HepG2 (cell line): ENCODE measurements around the gene OASL. TPM values are rescaled to one million over a fixed set of nuclear protein-coding genes. Genes with fewer than 3 reads are reported as not detected.
A peak's percentile ranks its signal among the peaks of the same experiment; 100 is the strongest.

ENCODE experiments used
- ATAC-seq: fragments of 200-7000 bp; cut with Tn5 transposase; 3 replicates; pipeline ENCODE4 v1.9.1; 2020; ENCODE audit warnings: mild to moderate bottlenecking, moderate library complexity
- BruUV-seq: library from RNA; stranded (reverse); fragments of 400-500 nt; replicated peaks from 2 replicates; lab custom pipeline; 2021; lab: Mats Ljungman, UMichigan
- CTCF ChIA-PET: fragments of 300-600 bp; formaldehyde crosslinking; extraction: SDS; loops from one replicate; lab custom pipeline; 2021; ENCODE audit warnings: low total read pairs, inconsistent platforms, low intra/inter-chr PET ratio; lab: Yijun Ruan, JAX
- POLR2A ChIA-PET: fragments of 350-600 bp; sonication (Branson Sonifier 250); formaldehyde crosslinking; loops from one replicate; lab custom pipeline; 2020; ENCODE audit warnings: antibody characterized with exemption, inconsistent platforms; lab: Yijun Ruan, JAX
- DNase-seq: peaks from one replicate; pipeline ENCODE4 v3.0.0-alpha.2; 2015; ENCODE audit warnings: low spot score
- FAIRE-seq: peaks from 3 replicates; lab custom pipeline; 2011; peaks lifted over from hg19 to GRCh38; lab: Jason Lieb, UNC
- H2AFZ ChIP-seq: one replicate; pipeline ENCODE4 v1.6.1; 2011; ENCODE audit warnings: low read length, inconsistent platforms
- H3K27ac ChIP-seq: fragments of 300-600 bp; 3 replicates; pipeline ENCODE4 v1.8.0; 2011; ENCODE audit warnings: mixed run types, mild to moderate bottlenecking, mixed read lengths, low read length, inconsistent platforms; ENCODE audit not compliant: insufficient read depth; ENCODE audit errors: extremely low read length
- H3K27me3 ChIP-seq, 2 experiments: fragments of 200-600 bp in 1 of 2; 2 replicates in 1 of 2; 3 replicates in 1 of 2; pipeline versions ENCODE4 v1.6.0 to v1.8.0; 2011; ENCODE audit warnings: low read length in 2 of 2, mild to moderate bottlenecking in 2 of 2, moderate library complexity in 2 of 2, inconsistent platforms in 1 of 2; ENCODE audit not compliant: insufficient read depth in 2 of 2, control insufficient read depth in 1 of 2
- H3K36me3 ChIP-seq, 2 experiments: fragments of 200-600 bp in 1 of 2; replicated peaks in 1 of 2; 2 replicates in 1 of 2; 3 replicates in 1 of 2; pipeline versions ENCODE4 v1.5.1 to v1.8.0; 2011; ENCODE audit warnings: low read length in 2 of 2, inconsistent platforms in 1 of 2; ENCODE audit not compliant: insufficient read depth in 2 of 2, control insufficient read depth in 1 of 2
- H3K4me1 ChIP-seq: 2 replicates; pipeline ENCODE4 v1.5.1; 2012; ENCODE audit warnings: low read length, inconsistent platforms; ENCODE audit not compliant: insufficient read depth
- H3K4me2 ChIP-seq: 2 replicates; pipeline ENCODE4 v1.6.0; 2011; ENCODE audit warnings: low read depth, low read length, inconsistent platforms
- H3K4me3 ChIP-seq, 3 experiments: fragments of 200-600 bp in 1 of 3; sonication (generic), shearing (Covaris generic) in 1 of 3; replicated peaks in 1 of 3; 2 replicates each; pipeline ENCODE4 v1.5.1; 2011 to 2016; ENCODE audit warnings: low read length in 3 of 3, inconsistent platforms in 2 of 3, low read depth in 2 of 3, mild to moderate bottlenecking in 2 of 3, control low read depth in 1 of 3, mixed read lengths in 1 of 3; ENCODE audit not compliant: insufficient read depth in 1 of 3
- H3K79me2 ChIP-seq: one replicate; pipeline ENCODE4 v1.6.1; 2011; ENCODE audit warnings: low read length, inconsistent platforms; ENCODE audit not compliant: insufficient read depth
- H3K9ac ChIP-seq: 2 replicates; pipeline ENCODE4 v1.6.0; 2011; ENCODE audit warnings: mild to moderate bottlenecking, low read depth, low read length, inconsistent platforms; ENCODE audit not compliant: insufficient read depth
- H3K9me3 ChIP-seq: 2 replicates; pipeline ENCODE4 v1.5.1; 2012; ENCODE audit warnings: mild to moderate bottlenecking, low read length
- H4K20me1 ChIP-seq: 2 replicates; pipeline ENCODE4 v1.6.0; 2011; ENCODE audit warnings: inconsistent platforms, mild to moderate bottlenecking, low read length, moderate library complexity; ENCODE audit not compliant: insufficient read depth
- CHD4 ChIP-seq: fragments of 200-600 bp; sonication (generic); IDR thresholded peaks from 2 replicates; pipeline ENCODE4 v1.7.0; 2017; ENCODE audit warnings: mild to moderate bottlenecking, low read length, borderline replicate concordance
- FOSL2 ChIP-seq: sonication (generic); formaldehyde crosslinking; IDR thresholded peaks from 2 replicates; pipeline ENCODE4 v1.4.0; 2020; ENCODE audit warnings: missing genetic modification reagents
- GFI1 ChIP-seq: sonication (generic); formaldehyde crosslinking; IDR thresholded peaks from 2 replicates; pipeline ENCODE4 v1.5.0; 2020; ENCODE audit warnings: missing genetic modification reagents, mild to moderate bottlenecking, borderline replicate concordance
- MBNL3 ChIP-seq: fragments of 250-450 bp; sonication (Bioruptor Pico); conservative IDR thresholded peaks from 2 replicates; pipeline ENCODE4 v1.8.0; 2022; ENCODE audit warnings: mild to moderate bottlenecking, inconsistent platforms
- NR2C2 ChIP-seq: sonication (generic); formaldehyde crosslinking; IDR thresholded peaks from 2 replicates; pipeline ENCODE4 v1.4.0; 2020; ENCODE audit warnings: missing genetic modification reagents, mild to moderate bottlenecking, moderate library complexity, borderline replicate concordance
- RBM22 ChIP-seq: fragments of 200-400 bp; formaldehyde crosslinking; optimal IDR thresholded peaks from 2 replicates; pipeline ENCODE3; 2017; ENCODE audit warnings: mild to moderate bottlenecking, low read length, moderate library complexity
- SALL2 ChIP-seq: sonication (generic); formaldehyde crosslinking; IDR thresholded peaks from 2 replicates; pipeline ENCODE4 v1.8.1; 2023; ENCODE audit warnings: mild to moderate bottlenecking, missing genetic modification reagents, inconsistent platforms
- ZNF207 ChIP-seq: fragments of 450-650 bp; IDR thresholded peaks from 2 replicates; pipeline ENCODE4 v1.6.1; 2016; ENCODE audit warnings: antibody characterized with exemption, borderline replicate concordance
- ZNF430 ChIP-seq: sonication (generic); formaldehyde crosslinking; IDR thresholded peaks from 2 replicates; pipeline ENCODE4 v1.9.0; 2021; ENCODE audit warnings: mild to moderate bottlenecking, missing genetic modification reagents
- WGBS: methylation state at CpG from one replicate; pipeline ENCODE4 v1.1.6; 2017; ENCODE audit warnings: low lambda C conversion rate; 5-methylcytosine and 5-hydroxymethylcytosine counted together
- in situ Hi-C: cut with HindIII; loops from 2 replicates; pipeline ENCODE4 v1.10.0; 2017; ENCODE audit warnings: low pct_unique_long_range_greater_than_20kb; ENCODE audit not compliant: extremely low pct_ligation_motif_present
- intact Hi-C: fragments of 100-400 bp; cut with micrococcal nuclease; formaldehyde crosslinking; loops from one replicate; pipeline ENCODE4 v1.10.0; 2022; ENCODE audit not compliant: unreplicated experiment
- polyA plus RNA-seq, 8 experiments: library from polyadenylated mRNA; depleted of rRNA in 3 of 8; stranded (reverse) in 7 of 8; unstranded in 1 of 8; fragments of >200 nt; fragmentation: Illumina TruSeq in 4 of 8; extraction: Trizol in 4 of 8; gene quantifications; 2 replicates each; pipeline versions ENCODE4 v1.2.1 to v1.2.3, GENCODE V29; 2011 to 2016; ENCODE audit warnings: low read depth in 4 of 8, missing spikeins in 1 of 8, mixed read lengths in 1 of 8; ENCODE audit not compliant: insufficient read depth in 1 of 8
- total RNA-seq, 5 experiments: library from RNA; depleted of rRNA; stranded (reverse); fragments of >200 nt; fragmentation: Illumina TruSeq; extraction: Trizol; gene quantifications; 2 replicates each; pipeline ENCODE4 v1.2.3, GENCODE V29; 2016; ENCODE audit warnings: low read depth in 1 of 5
- TF ChIP-seq, protein P1 (sequence below): IDR thresholded peaks from 2 replicates; pipeline ENCODE4 v1.6.1; 2016; ENCODE audit warnings: low read depth, missing genetic modification reagents, missing compliant biosample characterization
- TF ChIP-seq, protein P2 (sequence below): sonication (generic); formaldehyde crosslinking; IDR thresholded peaks from 2 replicates; pipeline ENCODE4 v1.4.0; 2020; ENCODE audit warnings: missing genetic modification reagents, mild to moderate bottlenecking, borderline replicate concordance

OASL gene
- total and polyA plus RNA-seq, 2 of the 13 experiments (the other 11 are each of a cell fraction or from before 2014, with no cell fraction given): 0.11 to 0.22 TPM

DNA sequence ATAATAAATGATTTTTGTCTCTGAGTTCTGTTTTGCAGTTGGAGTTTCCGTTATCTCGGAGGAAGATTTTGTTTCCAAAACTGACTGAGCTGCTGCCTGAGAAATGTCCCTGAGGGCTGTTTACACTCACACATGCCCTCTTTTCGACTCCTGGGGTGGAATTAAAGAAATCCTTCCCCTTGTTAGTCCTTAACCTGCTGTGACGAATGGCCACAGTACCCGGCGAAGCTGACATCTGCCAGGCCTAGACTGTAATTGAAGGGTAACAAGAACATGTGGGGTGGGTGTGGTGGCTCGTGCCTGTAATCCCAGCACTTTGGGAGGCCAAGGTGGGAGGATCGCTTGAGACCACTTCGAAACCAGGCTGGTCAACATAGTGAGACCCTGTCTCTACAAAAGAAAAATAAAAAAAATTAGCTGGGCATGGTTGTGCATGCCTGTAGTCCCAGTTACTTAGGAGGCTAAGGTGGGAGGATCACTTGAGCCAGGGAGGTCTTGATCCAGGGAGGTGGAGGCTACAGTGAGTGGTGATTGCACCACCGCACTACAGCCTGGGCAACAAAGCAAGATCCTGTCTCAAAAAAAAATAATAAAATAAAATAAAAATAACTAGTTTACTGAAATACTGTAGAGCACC is 8.4 kb downstream of the OASL start (continued):
- TF ChIP-seq, protein P1, sequence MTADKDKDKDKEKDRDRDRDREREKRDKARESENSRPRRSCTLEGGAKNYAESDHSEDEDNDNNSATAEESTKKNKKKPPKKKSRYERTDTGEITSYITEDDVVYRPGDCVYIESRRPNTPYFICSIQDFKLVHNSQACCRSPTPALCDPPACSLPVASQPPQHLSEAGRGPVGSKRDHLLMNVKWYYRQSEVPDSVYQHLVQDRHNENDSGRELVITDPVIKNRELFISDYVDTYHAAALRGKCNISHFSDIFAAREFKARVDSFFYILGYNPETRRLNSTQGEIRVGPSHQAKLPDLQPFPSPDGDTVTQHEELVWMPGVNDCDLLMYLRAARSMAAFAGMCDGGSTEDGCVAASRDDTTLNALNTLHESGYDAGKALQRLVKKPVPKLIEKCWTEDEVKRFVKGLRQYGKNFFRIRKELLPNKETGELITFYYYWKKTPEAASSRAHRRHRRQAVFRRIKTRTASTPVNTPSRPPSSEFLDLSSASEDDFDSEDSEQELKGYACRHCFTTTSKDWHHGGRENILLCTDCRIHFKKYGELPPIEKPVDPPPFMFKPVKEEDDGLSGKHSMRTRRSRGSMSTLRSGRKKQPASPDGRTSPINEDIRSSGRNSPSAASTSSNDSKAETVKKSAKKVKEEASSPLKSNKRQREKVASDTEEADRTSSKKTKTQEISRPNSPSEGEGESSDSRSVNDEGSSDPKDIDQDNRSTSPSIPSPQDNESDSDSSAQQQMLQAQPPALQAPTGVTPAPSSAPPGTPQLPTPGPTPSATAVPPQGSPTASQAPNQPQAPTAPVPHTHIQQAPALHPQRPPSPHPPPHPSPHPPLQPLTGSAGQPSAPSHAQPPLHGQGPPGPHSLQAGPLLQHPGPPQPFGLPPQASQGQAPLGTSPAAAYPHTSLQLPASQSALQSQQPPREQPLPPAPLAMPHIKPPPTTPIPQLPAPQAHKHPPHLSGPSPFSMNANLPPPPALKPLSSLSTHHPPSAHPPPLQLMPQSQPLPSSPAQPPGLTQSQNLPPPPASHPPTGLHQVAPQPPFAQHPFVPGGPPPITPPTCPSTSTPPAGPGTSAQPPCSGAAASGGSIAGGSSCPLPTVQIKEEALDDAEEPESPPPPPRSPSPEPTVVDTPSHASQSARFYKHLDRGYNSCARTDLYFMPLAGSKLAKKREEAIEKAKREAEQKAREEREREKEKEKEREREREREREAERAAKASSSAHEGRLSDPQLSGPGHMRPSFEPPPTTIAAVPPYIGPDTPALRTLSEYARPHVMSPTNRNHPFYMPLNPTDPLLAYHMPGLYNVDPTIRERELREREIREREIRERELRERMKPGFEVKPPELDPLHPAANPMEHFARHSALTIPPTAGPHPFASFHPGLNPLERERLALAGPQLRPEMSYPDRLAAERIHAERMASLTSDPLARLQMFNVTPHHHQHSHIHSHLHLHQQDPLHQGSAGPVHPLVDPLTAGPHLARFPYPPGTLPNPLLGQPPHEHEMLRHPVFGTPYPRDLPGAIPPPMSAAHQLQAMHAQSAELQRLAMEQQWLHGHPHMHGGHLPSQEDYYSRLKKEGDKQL (CRISPR knock-in tag): no peak
- TF ChIP-seq ZNF207: no peak
- no peak for TF ChIP-seq ZNF430 (CRISPR knock-in tag)

DNA sequence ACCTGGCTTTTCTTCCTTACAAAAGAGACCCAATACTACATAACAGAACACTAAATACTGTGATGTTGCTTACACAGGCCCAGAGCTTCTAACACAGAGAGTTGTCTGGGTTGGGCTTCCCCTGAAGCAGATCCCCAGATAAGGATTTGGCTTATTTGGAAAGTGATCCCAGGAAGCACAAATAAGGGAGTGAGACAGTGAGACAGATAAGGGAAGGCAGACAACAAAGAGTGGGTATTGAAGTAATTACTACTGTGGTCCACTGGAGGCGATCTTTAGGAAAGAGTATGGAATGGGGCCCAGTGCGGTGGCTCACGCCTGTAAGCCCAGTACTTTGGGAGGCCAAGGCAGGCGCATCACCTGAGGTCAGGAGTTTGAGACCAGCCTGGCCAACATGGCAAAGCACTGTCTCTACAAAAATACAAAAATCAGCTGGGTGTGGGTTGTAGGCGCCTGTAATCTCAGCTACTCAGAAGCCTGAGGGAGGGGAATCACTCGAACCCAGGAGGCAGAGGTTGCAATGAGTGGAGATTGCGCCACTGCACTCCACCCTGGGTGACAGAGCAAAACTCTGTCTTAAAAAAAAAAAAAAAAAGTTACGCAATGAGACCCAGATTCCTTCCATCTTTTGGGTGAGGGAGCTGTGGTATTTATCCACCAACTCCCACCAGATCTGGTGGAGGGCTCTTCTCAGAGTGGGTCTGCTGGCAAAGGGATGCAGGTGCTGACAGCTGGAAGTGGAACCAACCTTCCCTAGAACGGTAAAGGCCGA is 12.6 kb downstream of the OASL start:
- peak; percentile 91 for DNase-seq
- peak; percentile 77 for FAIRE-seq
- Histone ChIP-seq H4K20me1 (no peaks in the 10 kb centered on the region), H3K9ac (peak overlapping the region; percentile 62), H2AFZ (no peak overlapping the region), H3K79me2 (no peaks in the 10 kb centered on the region), H3K4me3 (peak overlapping the region in 1 of 3 experiments; percentile 54; a peak in 2 of 6 replicates), H3K27ac (peak overlapping the region; percentile 89), H3K27me3 (peaks cover 0 to 3% of the 10 kb centered on the region in 2 experiments; a peak in 1 of 5 replicates), H3K4me2 (peak overlapping the region; percentile 80), H3K36me3 (no peaks in the 10 kb centered on the region), H3K4me1 (peaks cover 65% of the 10 kb centered on the region), H3K9me3 (no peaks in the 10 kb centered on the region)
- ATAC-seq: peak; percentile 87
- intact Hi-C loops: loop anchor here (1.0 kb wide), 1 partner anchor 34 kb away; no protein-coding TSS in a partner anchor
- 23% methylated on average over 10 of the region's 10 CpGs for WGBS
- no TSS peak for BruUV-seq
- ChIA-PET CTCF (no interaction called here), POLR2A (interaction anchor here (0.6 to 3.2 kb wide), 9 partner anchors 9 to 735 kb away, joined by 3 to 33 read pairs (median 4); partner anchors contain the start of genes C12orf43, HNF1A, OASL and RNU4-2)
- in situ Hi-C loops: no loop called here
- TF ChIP-seq SALL2 (CRISPR knock-in tag) (no peak), NR2C2 (CRISPR knock-in tag) (no peak), GFI1 (CRISPR knock-in tag) (0 out of 2 replicates have a peak, but pooled peaks have one; percentile 48), MBNL3 (CRISPR knock-in tag) (no peak), RBM22 (no peak), CHD4 (0 out of 2 replicates have a peak, but pooled peaks have one; percentile 21), FOSL2 (CRISPR knock-in tag) (0 out of 2 replicates have a peak, but pooled peaks have one; percentile 9)
- TF ChIP-seq, protein P2, sequence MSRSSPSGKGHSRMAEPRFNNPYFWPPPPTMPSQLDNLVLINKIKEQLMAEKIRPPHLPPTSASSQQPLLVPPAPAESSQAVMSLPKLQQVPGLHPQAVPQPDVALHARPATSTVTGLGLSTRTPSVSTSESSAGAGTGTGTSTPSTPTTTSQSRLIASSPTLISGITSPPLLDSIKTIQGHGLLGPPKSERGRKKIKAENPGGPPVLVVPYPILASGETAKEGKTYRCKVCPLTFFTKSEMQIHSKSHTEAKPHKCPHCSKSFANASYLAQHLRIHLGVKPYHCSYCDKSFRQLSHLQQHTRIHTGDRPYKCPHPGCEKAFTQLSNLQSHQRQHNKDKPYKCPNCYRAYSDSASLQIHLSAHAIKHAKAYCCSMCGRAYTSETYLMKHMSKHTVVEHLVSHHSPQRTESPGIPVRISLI (CRISPR knock-in tag): 0 out of 2 replicates have a peak, but pooled peaks have one; percentile 32
